ENCODE results near the gene LMTK3.

The LMTK3 gene

DNA sequence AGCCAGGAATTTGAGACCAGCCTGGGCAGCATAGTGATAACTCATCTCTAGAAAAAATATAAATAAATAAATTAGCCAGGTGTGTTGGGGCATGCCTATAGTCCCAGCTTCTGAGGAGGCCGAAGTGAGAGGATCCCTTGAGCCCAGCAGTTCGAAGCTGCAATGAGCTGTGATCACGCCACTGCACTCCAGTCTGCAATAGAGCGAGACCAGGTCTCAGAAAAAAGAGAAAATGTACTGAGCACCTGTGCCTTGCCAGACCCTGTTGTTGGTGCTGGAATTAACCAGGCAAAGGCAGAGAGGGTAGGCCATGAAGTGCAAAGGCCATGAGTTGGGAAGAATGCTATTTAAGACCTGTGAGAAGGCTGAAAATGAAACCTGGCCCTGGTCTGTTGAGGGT, 39.8 kb downstream of the LMTK3 start:
- H3K9me3 ChIP-seq (ENCODE audit: insufficient read depth, low read length, severe bottlenecking), result no peaks in the 10 kb centered on the region
- H3K4me3 ChIP-seq (ENCODE audit: low read depth in 1 of 2, low read length in 2 of 2), result no peak overlapping the region
- no peak overlapping the region; the same call in 1 of the 2 replicates for H3K9ac ChIP-seq (ENCODE audit: low read depth, low read length)
- TF ChIP-seq EZH2 (IDR thresholded peaks at IDR 0.05; ENCODE audit: borderline replicate concordance, low read depth, low read length, severe bottlenecking), result no peak
- TF ChIP-seq, protein P1, sequence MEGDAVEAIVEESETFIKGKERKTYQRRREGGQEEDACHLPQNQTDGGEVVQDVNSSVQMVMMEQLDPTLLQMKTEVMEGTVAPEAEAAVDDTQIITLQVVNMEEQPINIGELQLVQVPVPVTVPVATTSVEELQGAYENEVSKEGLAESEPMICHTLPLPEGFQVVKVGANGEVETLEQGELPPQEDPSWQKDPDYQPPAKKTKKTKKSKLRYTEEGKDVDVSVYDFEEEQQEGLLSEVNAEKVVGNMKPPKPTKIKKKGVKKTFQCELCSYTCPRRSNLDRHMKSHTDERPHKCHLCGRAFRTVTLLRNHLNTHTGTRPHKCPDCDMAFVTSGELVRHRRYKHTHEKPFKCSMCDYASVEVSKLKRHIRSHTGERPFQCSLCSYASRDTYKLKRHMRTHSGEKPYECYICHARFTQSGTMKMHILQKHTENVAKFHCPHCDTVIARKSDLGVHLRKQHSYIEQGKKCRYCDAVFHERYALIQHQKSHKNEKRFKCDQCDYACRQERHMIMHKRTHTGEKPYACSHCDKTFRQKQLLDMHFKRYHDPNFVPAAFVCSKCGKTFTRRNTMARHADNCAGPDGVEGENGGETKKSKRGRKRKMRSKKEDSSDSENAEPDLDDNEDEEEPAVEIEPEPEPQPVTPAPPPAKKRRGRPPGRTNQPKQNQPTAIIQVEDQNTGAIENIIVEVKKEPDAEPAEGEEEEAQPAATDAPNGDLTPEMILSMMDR (IDR thresholded peaks at IDR 0.05; ENCODE audit: borderline replicate concordance, extremely low read depth, low read length, poor library complexity, severe bottlenecking), result no peak
- no peak overlapping the region for H3K27ac ChIP-seq (ENCODE audit: low read length)
- H3K4me2 ChIP-seq (ENCODE audit: insufficient read depth, low read length), result 0 out of 2 replicates have a peak overlapping the region, but pooled peaks have one; percentile 74
- H2AFZ ChIP-seq (ENCODE audit: low read depth, low read length), result no peak overlapping the region
- H4K20me1 ChIP-seq (ENCODE audit: insufficient read depth, low read length), result peaks cover 67% of the 10 kb centered on the region
- H3K4me1 ChIP-seq (ENCODE audit: insufficient read depth, low read length), result peaks cover 33% of the 10 kb centered on the region
- ATAC-seq (ENCODE audit: insufficient read depth, low read depth) (no peak), DNase-seq (no peak)
- peaks cover 70% of the 10 kb centered on the region for H3K36me3 ChIP-seq (ENCODE audit: insufficient read depth, low read length)
- peaks cover 38% of the 10 kb centered on the region for H3K79me2 ChIP-seq (ENCODE audit: insufficient read depth, low read length)
- no peaks in the 10 kb centered on the region for H3K27me3 ChIP-seq (ENCODE audit: insufficient read depth, low read length, poor library complexity)

DNA sequence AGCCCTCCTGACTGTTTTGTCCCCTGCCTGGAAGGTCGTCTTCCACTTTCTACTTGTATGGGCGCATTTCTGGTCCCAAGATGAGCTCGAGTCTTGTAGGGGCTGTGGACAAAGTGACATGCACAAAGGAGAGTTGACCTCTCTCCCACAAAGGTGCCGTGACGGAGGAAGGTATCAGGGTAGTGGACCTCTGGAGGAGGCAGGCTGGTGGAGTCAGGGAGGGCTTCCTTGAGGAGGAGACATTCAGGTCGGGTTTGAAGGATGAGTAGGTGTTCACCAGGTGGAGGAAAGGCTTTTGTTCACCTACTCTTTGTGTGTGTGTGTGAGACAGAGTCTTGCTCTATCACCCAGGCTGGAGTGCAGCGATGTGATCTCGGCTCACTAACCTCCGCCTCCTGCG, 40.8 kb downstream of the LMTK3 start:
- H3K27ac ChIP-seq (ENCODE audit: low read length), result no peak overlapping the region
- H4K20me1 ChIP-seq (ENCODE audit: insufficient read depth, low read length), result peaks cover 61% of the 10 kb centered on the region
- H3K4me2 ChIP-seq (ENCODE audit: insufficient read depth, low read length), result peak overlapping the region; percentile 74
- H3K9ac ChIP-seq (ENCODE audit: low read depth, low read length), result no peak overlapping the region; the same call in 1 of the 2 replicates
- H3K4me3 ChIP-seq (ENCODE audit: low read depth in 1 of 2, low read length in 2 of 2), result peak overlapping the region in 1 of 2 experiments; percentile 14; a peak in 1 of 4 replicates
- ATAC-seq (ENCODE audit: insufficient read depth, low read depth), result no peak
- peaks cover 33% of the 10 kb centered on the region for H3K4me1 ChIP-seq (ENCODE audit: insufficient read depth, low read length)
- no peaks in the 10 kb centered on the region for H3K9me3 ChIP-seq (ENCODE audit: insufficient read depth, low read length, severe bottlenecking)
- no peak for DNase-seq
- H3K36me3 ChIP-seq (ENCODE audit: insufficient read depth, low read length), result peaks cover 60% of the 10 kb centered on the region
- peaks cover 38% of the 10 kb centered on the region for H3K79me2 ChIP-seq (ENCODE audit: insufficient read depth, low read length)
- no peaks in the 10 kb centered on the region for H3K27me3 ChIP-seq (ENCODE audit: insufficient read depth, low read length, poor library complexity)
- no peak overlapping the region for H2AFZ ChIP-seq (ENCODE audit: low read depth, low read length)
- TF ChIP-seq, protein P1 (IDR thresholded peaks at IDR 0.05; ENCODE audit: borderline replicate concordance, extremely low read depth, low read length, poor library complexity, severe bottlenecking), result no peak
- TF ChIP-seq EZH2 (IDR thresholded peaks at IDR 0.05; ENCODE audit: borderline replicate concordance, low read depth, low read length, severe bottlenecking), result no peak

DNA sequence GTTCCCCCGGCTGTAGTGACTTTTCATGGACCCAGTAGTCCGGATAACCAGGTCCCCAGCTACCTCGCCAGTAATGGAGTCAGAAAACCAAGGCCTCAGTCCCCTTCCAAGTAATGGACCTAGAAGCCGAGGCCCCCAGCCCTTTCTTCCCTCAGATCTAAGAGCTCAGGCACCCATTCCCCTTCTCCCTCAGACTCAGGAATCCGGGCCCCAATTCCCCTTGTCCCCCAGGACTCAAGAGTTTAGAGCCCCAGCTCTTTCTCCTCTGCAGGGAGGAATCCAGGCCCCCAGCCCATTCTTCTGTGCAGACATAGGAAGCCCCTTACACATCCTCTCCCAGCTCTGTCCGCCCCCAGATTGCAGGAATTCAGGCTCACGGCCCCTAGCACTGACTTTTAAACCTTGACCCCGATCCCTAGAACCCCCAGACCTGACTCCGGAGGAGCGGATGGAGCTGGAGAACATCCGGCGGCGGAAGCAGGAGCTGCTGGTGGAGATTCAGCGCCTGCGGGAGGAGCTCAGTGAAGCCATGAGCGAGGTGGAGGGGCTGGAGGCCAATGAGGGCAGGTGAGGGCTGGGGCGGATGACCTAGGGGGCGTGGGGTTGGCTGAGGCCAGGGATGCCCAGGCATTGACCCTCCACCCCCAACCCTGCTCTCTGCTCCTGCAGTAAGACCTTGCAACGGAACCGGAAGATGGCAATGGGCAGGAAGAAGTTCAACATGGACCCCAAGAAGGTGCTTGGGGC, 41.5 kb downstream of the LMTK3 start:
- Histone ChIP-seq H3K27me3 (ENCODE audit: insufficient read depth, low read length, poor library complexity) (no peaks in the 10 kb centered on the region), H3K9ac (ENCODE audit: low read depth, low read length) (peak overlapping the region; percentile 93), H3K4me3 (ENCODE audit: low read depth in 1 of 2, low read length in 2 of 2) (peak overlapping the region; percentile 52 to 80), H3K79me2 (ENCODE audit: insufficient read depth, low read length) (peaks cover 38% of the 10 kb centered on the region), H3K4me2 (ENCODE audit: insufficient read depth, low read length) (peak overlapping the region; percentile 74), H3K9me3 (ENCODE audit: insufficient read depth, low read length, severe bottlenecking) (no peaks in the 10 kb centered on the region), H3K27ac (ENCODE audit: low read length) (peak overlapping the region; percentile 67), H4K20me1 (ENCODE audit: insufficient read depth, low read length) (peaks cover 54% of the 10 kb centered on the region), H3K36me3 (ENCODE audit: insufficient read depth, low read length) (peaks cover 52% of the 10 kb centered on the region), H2AFZ (ENCODE audit: low read depth, low read length) (no peak overlapping the region), H3K4me1 (ENCODE audit: insufficient read depth, low read length) (peaks cover 33% of the 10 kb centered on the region)
- ATAC-seq (ENCODE audit: insufficient read depth, low read depth) (no peak), DNase-seq (no peak)
- TF ChIP-seq, protein P1 (IDR thresholded peaks at IDR 0.05; ENCODE audit: borderline replicate concordance, extremely low read depth, low read length, poor library complexity, severe bottlenecking), result no peak
- no peak for TF ChIP-seq EZH2 (IDR thresholded peaks at IDR 0.05; ENCODE audit: borderline replicate concordance, low read depth, low read length, severe bottlenecking)

Data from DND-41 (cell line).